Right cardiac atrium (tissue), 5 donors: ENCODE measurements around the gene CARD9. TPM values are rescaled to one million over a fixed set of nuclear protein-coding genes. Genes with fewer than 3 reads are reported as not detected.
"Not testable (repeated sequence)": the region's sequence is repeated elsewhere in the genome, so short reads cannot be mapped to it uniquely, and the experiment has no call there.

Experiments
- ATAC-seq, 2 donors: fragments of 200-7000 bp; cut with Tn5 transposase; one replicate each; pipeline versions ENCODE4 v1.8.0 to v1.9.1; 2020; ENCODE audit warnings: moderate library complexity in 2 of 2, mild to moderate bottlenecking in 1 of 2
- DNase-seq, 3 donors: peaks; one replicate each; pipeline ENCODE4 v3.0.0-alpha.2; 2020
- H3K27ac ChIP-seq: one replicate; pipeline ENCODE4 v1.5.1; 2013; ENCODE audit warnings: mild to moderate bottlenecking, low read length, control low read depth, moderate library complexity
- H3K27me3 ChIP-seq: one replicate; pipeline ENCODE4 v1.6.1; 2013; ENCODE audit not compliant: control insufficient read depth, insufficient read depth
- H3K4me1 ChIP-seq: one replicate; pipeline ENCODE4 v1.6.1; 2013; ENCODE audit warnings: low read length; ENCODE audit not compliant: control insufficient read depth, insufficient read depth
- H3K4me3 ChIP-seq: one replicate; pipeline ENCODE4 v1.5.1; 2013; ENCODE audit warnings: low read length, control low read depth
- H3K9me3 ChIP-seq: one replicate; pipeline ENCODE4 v1.6.1; 2013; ENCODE audit warnings: low read length; ENCODE audit not compliant: control insufficient read depth
- WGBS: extraction: QIAGEN DNeasy Blood & Tissue Kit; methylation state at CpG from one replicate; pipeline ENCODE4 v1.1.7; 2013; 5-methylcytosine and 5-hydroxymethylcytosine counted together
- intact Hi-C, 4 donors: fragments of 100-400 bp; cut with DNase I; formaldehyde crosslinking; loops; one replicate each; pipeline versions ENCODE4 v1.11.0 to v1.14.0; 2022 to 2023
- polyA plus RNA-seq: library from polyadenylated mRNA; stranded (reverse); fragments of 200-250 nt; gene quantifications from one replicate; pipeline ENCODE4 v1.2.3, GENCODE V29; 2013
- total RNA-seq, 4 donors: library from RNA; stranded (reverse); fragmentation: NEBNext Ultra II Directional; extraction: Animal tissue kit (Norgen Biotek cat#: 25700); gene quantifications; one replicate each; pipeline ENCODE4 v1.2.1, GENCODE V29; 2021
- donor health status: healthy with polysubstance abuse.
- donor health status: DM: no; HTN: yes; CAD: no.
- donor health status: DM: no; HTN: no; CAD: no.
- donor health status: DM: no; HTN: yes; CAD: no; lungs with severe emphysema.
- donor health status: DM: yes; HTN: yes; CAD: no.

CARD9 gene
- total and polyA plus RNA-seq, 5 donors, result 0.68 to 2.1 (median 0.78) TPM

GRCh38 chr9:136353757-136354488, 19.5 kb downstream of the CARD9 start:
- H3K27ac ChIP-seq, result peak overlapping the region; percentile 77
- no peak overlapping the region for H3K4me3 ChIP-seq
- intact Hi-C loops, result no loop called here
- peak in 2 of 3 donors; percentile 67 to 72 for DNase-seq
- WGBS, result 54% methylated on average over 13 of the region's 13 CpGs
- no peaks in the 10 kb centered on the region for H3K27me3 ChIP-seq
- H3K9me3 ChIP-seq, result no peaks in the 10 kb centered on the region
- ATAC-seq, result peak; percentile 0 to 2
- H3K4me1 ChIP-seq, result no peaks in the 10 kb centered on the region

DNA sequence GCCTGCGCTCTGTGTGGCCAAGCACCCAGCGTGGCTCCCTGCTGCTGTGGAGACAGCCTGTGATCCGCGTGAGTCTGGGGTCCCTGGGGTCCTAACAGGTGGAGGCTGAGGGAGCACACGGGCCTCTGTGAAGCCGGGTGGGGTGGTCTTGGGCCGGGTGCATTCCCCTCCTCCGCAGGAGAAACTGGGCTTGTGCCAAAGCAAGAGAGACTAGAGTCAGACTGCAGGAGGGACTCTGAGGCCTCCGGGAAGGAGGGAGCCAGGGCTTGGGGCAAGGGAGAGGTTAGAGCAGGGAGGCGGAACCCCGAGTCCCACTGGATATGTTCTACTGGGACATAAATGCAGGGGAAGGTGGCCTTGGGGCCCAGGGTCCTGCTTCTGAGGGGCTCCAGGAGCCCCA, 20.4 kb downstream of the CARD9 start:
- ATAC-seq (no peak), DNase-seq (no peak)
- H3K27ac ChIP-seq, result peak overlapping the region; percentile 77
- H3K4me1 ChIP-seq, result no peaks in the 10 kb centered on the region
- no peaks in the 10 kb centered on the region for H3K27me3 ChIP-seq
- H3K4me3 ChIP-seq, result no peak overlapping the region
- intact Hi-C loops, result no loop called here
- 72% methylated on average over 11 of the region's 11 CpGs for WGBS
- H3K9me3 ChIP-seq, result no peaks in the 10 kb centered on the region

DNA sequence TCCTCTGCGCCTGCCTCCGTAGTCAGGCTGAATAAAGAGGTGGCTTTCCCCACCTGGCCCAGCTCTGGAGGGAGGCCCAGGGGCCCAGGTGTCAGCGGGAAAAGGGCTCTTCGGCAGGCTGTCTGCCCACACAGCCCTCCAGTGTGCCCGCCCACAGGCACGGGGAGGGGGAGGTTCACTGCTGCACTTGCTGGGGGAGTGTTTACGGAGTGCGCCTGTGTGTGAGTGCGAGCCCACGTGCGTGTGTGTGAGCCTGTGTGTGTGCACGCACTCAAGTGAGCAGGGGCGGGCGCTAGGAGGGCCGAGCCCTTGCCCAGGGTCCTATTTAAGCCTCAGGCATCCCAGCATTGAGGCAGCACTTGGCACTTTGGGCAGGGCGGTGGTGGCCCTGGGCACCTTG, 20.8 kb downstream of the CARD9 start:
- no peak overlapping the region for H3K4me3 ChIP-seq
- 68% methylated on average over 16 of the region's 16 CpGs for WGBS
- ATAC-seq, result peak; percentile 5 to 15
- intact Hi-C loops, result no loop called here
- no peaks in the 10 kb centered on the region for H3K9me3 ChIP-seq
- H3K27me3 ChIP-seq, result no peaks in the 10 kb centered on the region
- H3K27ac ChIP-seq, result peak overlapping the region; percentile 77
- DNase-seq, result peak in 2 of 3 donors; percentile 76 to 84
- no peaks in the 10 kb centered on the region for H3K4me1 ChIP-seq

DNA sequence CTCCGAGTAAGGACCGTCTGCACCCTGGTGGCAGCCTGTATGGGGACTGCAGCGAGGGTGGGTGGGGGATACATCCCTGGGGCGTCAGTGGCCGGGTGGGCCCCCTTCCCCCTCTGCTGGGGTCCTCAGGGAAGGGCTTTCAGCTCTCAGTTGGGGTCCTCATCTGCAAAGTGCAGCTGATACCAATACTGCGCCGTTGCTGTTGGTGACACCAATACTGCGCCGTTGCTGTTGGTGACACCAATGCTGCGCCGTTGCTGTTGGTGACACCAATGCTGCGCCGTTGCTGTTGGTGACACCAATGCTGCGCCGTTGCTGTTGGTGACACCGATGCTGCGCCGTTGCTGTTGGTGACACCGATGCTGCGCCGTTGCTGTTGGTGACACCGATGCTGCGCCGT, 21.6 kb downstream of the CARD9 start:
- H3K9me3 ChIP-seq, H3K27me3 ChIP-seq, H3K4me1 ChIP-seq, H3K27ac ChIP-seq, ATAC-seq, DNase-seq, intact Hi-C loops, H3K4me3 ChIP-seq: not testable (repeated sequence)
- WGBS, result 92% methylated on average over 21 of the region's 24 CpGs

- no peak for DNase-seq
- 73% methylated on average over 11 of the region's 11 CpGs for WGBS
- no peak for ATAC-seq
- H3K4me1 ChIP-seq, result no peaks in the 10 kb centered on the region
- H3K9me3 ChIP-seq, result no peaks in the 10 kb centered on the region
- intact Hi-C loops, result no loop called here
- no peaks in the 10 kb centered on the region for H3K27me3 ChIP-seq
- H3K4me3 ChIP-seq, result no peak overlapping the region
- no peak overlapping the region for H3K27ac ChIP-seq
These were observed 22.1 kb downstream of the CARD9 start for GRCh38 chr9:136351252-136351800.

- intact Hi-C loops, result no loop called here
These were observed 23.9 kb downstream of the CARD9 start for GRCh38 chr9:136349546-136349945.

GRCh38 chr9:136348691-136349090, 24.8 kb downstream of the CARD9 start:
- DNase-seq (no peak), ATAC-seq (no peak)
- H3K4me3 ChIP-seq, result no peak overlapping the region
- no peak overlapping the region for H3K27ac ChIP-seq
- WGBS, result 90% methylated on average over 14 of the region's 14 CpGs
- no peaks in the 10 kb centered on the region for H3K9me3 ChIP-seq
- no peaks in the 10 kb centered on the region for H3K27me3 ChIP-seq
- peaks cover 2% of the 10 kb centered on the region for H3K4me1 ChIP-seq
- intact Hi-C loops, result no loop called here

More at GRCh38 chr9:136349546-136349945, 23.9 kb downstream of the CARD9 start:
- H3K27ac ChIP-seq, result no peak overlapping the region
- H3K9me3 ChIP-seq, result no peaks in the 10 kb centered on the region
- ATAC-seq, result no peak
- 85% methylated on average over 24 of the region's 24 CpGs for WGBS
- DNase-seq, result no peak
- H3K4me3 ChIP-seq, result no peak overlapping the region
- H3K27me3 ChIP-seq, result no peaks in the 10 kb centered on the region
- H3K4me1 ChIP-seq, result peaks cover 2% of the 10 kb centered on the region

DNA sequence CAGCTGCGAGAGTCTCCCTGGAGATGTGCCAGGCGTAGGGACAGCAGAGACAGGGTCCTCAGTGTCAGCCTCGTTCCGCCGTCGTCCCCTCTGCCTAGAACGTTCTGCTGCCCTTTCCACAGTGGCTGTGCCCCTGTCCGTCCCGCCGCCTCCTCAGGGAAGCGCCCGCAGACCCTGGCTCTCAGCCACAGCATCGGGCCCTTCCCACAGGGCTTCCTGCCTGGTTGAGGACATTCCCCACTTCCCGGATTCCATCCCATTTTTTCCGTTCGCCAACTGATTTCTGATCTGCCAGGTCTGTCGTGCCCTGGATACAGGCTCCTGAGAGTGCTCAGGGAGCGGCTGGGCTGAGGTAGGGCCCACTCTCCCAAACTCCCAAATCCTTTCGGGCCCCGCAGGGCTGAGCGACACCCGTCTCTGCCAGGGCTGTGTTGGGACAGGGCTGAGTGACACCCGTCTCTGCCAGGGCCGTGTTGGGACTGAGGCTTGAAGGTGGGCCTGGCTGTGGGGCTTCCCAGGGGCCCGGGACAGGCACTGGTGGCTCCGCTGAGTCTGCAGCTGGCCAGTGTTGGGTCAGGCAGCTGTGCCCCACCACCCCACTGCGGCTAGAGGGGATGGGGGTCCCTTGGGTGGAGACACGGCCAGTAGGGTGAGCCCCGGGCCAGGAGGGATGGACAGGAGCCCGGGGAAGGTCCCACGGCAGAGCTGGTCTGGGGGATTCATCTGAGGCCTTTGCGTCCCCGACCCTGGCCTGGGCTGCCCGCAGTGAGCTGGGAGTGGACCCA, 25.8 kb downstream of the CARD9 start:
- DNase-seq (no peak), ATAC-seq (no peak)
- Histone ChIP-seq H3K27ac (no peak overlapping the region), H3K9me3 (no peaks in the 10 kb centered on the region), H3K4me1 (peaks cover 2% of the 10 kb centered on the region), H3K4me3 (no peak overlapping the region), H3K27me3 (no peaks in the 10 kb centered on the region)
- intact Hi-C loops, result no loop called here
- 65% methylated on average over 34 of the region's 34 CpGs for WGBS

GRCh38 chr9:136346927-136347465, 26.5 kb downstream of the CARD9 start:
- Histone ChIP-seq H3K4me3 (no peak overlapping the region), H3K27ac (no peak overlapping the region), H3K4me1 (peaks cover 2% of the 10 kb centered on the region), H3K9me3 (no peaks in the 10 kb centered on the region), H3K27me3 (no peaks in the 10 kb centered on the region)
- ATAC-seq (no peak), DNase-seq (no peak)
- WGBS, result 80% methylated on average over 20 of the region's 20 CpGs
- intact Hi-C loops, result no loop called here

- no peak overlapping the region for H3K4me3 ChIP-seq
These were observed 27.4 kb downstream of the CARD9 start for GRCh38 chr9:136346157-136346481.

More at GRCh38 chr9:136346157-136346481, 27.4 kb downstream of the CARD9 start:
- peak overlapping the region; percentile 20 for H3K27ac ChIP-seq
- DNase-seq, result no peak
- ATAC-seq, result no peak
- intact Hi-C loops, result no loop called here
- no peaks in the 10 kb centered on the region for H3K27me3 ChIP-seq
- WGBS, result 32% methylated on average over 10 of the region's 10 CpGs
- H3K4me1 ChIP-seq, result peaks cover 2% of the 10 kb centered on the region
- no peaks in the 10 kb centered on the region for H3K9me3 ChIP-seq
